C4-2B (cell line): Measurements from ENCODE around the gene VSX1.

Experiments
- ZFX ChIP-seq: fragments of 450-650 bp; IDR thresholded peaks from 2 replicates; pipeline ENCODE4 v1.6.1; 2017
- TF ChIP-seq, protein P1 (sequence below): fragments of 450-650 bp; conservative IDR thresholded peaks from 2 replicates; pipeline ENCODE4 v1.5.1; 2017; ENCODE audit warnings: mild to moderate bottlenecking

DNA sequence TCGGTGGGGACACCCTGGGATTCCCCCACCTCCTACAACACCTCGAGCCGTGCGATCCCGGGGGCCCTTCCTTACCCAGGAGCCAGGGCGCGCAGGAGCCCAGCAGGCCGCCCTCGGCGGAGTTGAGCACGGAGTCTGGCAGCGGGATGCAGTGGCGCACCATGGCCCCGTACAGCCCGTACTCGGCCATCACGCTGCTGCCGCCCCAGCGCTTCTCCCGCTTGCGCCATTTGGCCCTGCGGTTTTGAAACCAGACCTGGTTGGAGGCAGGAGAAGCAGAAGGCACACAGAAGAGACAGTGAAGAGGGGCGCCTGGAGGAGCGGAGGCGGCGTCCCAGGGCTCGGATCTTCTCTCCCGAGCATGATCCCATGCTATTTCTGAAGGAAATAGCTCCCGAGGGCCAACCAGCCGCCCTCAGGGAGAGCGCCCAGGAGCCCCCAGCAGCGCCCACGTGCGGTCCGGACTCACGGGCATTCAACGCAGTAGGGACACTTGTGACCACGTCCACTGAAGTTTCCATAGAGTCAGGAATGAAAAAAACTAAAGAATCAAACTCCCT lies 4.3 kb downstream of the VSX1 start:
- TF ChIP-seq, protein P1, sequence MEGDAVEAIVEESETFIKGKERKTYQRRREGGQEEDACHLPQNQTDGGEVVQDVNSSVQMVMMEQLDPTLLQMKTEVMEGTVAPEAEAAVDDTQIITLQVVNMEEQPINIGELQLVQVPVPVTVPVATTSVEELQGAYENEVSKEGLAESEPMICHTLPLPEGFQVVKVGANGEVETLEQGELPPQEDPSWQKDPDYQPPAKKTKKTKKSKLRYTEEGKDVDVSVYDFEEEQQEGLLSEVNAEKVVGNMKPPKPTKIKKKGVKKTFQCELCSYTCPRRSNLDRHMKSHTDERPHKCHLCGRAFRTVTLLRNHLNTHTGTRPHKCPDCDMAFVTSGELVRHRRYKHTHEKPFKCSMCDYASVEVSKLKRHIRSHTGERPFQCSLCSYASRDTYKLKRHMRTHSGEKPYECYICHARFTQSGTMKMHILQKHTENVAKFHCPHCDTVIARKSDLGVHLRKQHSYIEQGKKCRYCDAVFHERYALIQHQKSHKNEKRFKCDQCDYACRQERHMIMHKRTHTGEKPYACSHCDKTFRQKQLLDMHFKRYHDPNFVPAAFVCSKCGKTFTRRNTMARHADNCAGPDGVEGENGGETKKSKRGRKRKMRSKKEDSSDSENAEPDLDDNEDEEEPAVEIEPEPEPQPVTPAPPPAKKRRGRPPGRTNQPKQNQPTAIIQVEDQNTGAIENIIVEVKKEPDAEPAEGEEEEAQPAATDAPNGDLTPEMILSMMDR, result no peak
- TF ChIP-seq ZFX, result no peak
